LNCaP clone FGC (cell line): Measurements from ENCODE around the gene TMPRSS9.

Source experiments
- DNase-seq: peaks from one replicate; pipeline ENCODE4 v3.0.0-alpha.2; 2011; ENCODE audit warnings: low read depth
- H3K4me3 ChIP-seq: 2 replicates; pipeline ENCODE4 v1.5.1; 2011; ENCODE audit warnings: mild to moderate bottlenecking, low read depth, low read length, control low read depth
- TF ChIP-seq, protein P1 (sequence below): IDR thresholded peaks from 2 replicates; pipeline ENCODE4 v1.5.1; 2012; ENCODE audit warnings: mild to moderate bottlenecking; ENCODE audit not compliant: control insufficient read depth, insufficient read depth; ENCODE audit errors: extremely low read depth

The TMPRSS9 gene

DNA sequence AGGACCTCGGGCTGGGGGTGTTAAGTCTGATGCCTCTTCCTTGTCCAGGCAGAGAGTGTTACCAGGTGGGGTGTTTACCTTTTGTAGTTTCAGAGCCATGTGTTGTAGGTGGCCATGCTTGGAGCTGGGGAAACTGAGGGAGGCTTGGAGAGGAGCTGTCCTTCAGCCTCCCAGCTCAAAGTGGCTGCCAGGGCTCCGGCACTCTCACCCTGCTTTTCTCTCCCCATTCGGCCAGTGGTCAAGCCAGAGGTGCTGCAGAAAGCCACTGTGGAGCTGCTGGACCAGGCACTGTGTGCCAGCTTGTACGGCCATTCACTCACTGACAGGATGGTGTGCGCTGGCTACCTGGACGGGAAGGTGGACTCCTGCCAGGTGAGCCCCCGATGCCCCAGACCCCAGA lies 50.0 kb downstream of the TMPRSS9 start:
- H3K4me3 ChIP-seq, result no peak overlapping the region
- TF ChIP-seq, protein P1, sequence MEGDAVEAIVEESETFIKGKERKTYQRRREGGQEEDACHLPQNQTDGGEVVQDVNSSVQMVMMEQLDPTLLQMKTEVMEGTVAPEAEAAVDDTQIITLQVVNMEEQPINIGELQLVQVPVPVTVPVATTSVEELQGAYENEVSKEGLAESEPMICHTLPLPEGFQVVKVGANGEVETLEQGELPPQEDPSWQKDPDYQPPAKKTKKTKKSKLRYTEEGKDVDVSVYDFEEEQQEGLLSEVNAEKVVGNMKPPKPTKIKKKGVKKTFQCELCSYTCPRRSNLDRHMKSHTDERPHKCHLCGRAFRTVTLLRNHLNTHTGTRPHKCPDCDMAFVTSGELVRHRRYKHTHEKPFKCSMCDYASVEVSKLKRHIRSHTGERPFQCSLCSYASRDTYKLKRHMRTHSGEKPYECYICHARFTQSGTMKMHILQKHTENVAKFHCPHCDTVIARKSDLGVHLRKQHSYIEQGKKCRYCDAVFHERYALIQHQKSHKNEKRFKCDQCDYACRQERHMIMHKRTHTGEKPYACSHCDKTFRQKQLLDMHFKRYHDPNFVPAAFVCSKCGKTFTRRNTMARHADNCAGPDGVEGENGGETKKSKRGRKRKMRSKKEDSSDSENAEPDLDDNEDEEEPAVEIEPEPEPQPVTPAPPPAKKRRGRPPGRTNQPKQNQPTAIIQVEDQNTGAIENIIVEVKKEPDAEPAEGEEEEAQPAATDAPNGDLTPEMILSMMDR, result no peak
- no peak for DNase-seq

- no peak overlapping the region for H3K4me3 ChIP-seq
- TF ChIP-seq, protein P1, result no peak
Measured at GRCh38 chr19:2411709-2412108, 51.6 kb downstream of the TMPRSS9 start.

DNA sequence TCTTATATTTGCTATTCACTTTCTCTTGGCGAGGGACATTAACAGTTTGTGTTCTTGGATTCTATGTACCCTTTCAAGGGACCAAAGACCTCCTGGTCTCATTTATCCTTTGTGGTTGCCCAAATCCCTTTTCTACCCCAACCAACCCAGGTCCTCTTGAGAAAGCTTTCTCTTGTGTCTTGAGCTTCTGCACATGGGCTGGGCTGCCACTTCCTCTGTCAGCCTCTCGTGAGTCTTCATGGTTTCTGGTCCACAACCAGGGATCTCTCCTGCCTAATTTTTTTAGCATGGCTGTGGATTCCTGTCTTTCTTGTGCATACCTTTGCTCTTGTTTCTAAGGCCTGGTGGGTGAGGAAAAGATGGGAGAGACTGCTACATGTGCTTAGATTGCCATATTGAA lies 52.4 kb downstream of the TMPRSS9 start:
- TF ChIP-seq, protein P1, result no peak
- DNase-seq, result no peak
- no peak overlapping the region for H3K4me3 ChIP-seq

More at GRCh38 chr19:2411709-2412108, 51.6 kb downstream of the TMPRSS9 start:
- no peak for DNase-seq

- DNase-seq, result no peak
- TF ChIP-seq, protein P1, result no peak
- H3K4me3 ChIP-seq, result no peak overlapping the region
Measured at GRCh38 chr19:2413159-2413558, 53.1 kb downstream of the TMPRSS9 start.

GRCh38 chr19:2413629-2414028 lies 53.6 kb downstream of the TMPRSS9 start:
- no peak for DNase-seq
- no peak overlapping the region for H3K4me3 ChIP-seq
- TF ChIP-seq, protein P1, result no peak

DNA sequence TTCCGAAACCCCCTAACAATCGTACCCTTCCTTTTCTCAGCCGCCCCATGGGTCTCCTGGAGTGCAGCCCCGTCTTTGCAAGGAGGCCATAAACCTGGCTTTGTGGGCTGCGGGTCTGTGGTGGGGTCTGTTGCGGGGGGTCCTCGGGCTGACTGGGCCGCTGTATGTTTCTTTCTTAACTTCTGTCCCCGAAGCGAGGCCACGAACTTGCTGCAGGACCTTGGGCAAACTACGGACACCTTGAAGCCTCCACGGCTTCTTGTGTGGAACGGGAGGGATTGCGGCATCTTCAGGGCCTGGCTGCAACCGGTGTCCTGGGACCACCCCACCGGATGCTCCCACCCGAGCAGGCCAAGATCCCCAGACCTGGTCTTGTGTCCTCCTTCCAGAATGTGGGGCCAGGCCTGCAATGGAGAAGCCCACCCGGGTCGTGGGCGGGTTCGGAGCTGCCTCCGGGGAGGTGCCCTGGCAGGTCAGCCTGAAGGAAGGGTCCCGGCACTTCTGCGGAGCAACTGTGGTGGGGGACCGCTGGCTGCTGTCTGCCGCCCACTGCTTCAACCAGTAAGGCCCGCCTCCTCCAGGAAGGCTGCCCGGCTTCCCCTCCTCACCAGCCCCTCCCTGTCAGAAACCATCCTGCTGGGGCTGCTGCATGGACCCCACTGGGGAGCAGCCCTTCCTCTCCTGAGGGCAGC lies 55.4 kb downstream of the TMPRSS9 start:
- DNase-seq, result no peak
- TF ChIP-seq, protein P1, result no peak
- H3K4me3 ChIP-seq, result no peak overlapping the region

DNA sequence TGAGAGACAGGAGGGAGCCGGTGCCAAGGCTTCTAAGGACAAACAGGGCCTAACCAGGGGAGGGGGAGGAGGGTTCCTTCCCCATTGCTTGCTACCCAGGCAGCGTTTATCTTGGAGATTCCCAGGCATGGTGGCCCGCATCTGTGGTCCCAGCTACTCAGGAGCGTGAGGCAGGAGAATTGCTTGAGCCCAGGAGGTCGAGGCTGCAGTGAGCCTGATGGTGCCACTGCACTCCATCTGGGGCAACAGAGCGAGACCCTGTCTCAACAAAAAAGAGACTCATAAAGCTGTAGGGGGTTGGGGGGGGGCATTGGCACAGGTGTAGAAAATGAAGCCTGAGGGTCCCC lies 55.9 kb downstream of the TMPRSS9 start:
- TF ChIP-seq, protein P1, result no peak
- no peak overlapping the region for H3K4me3 ChIP-seq
- no peak for DNase-seq
